Astrocyte (in vitro differentiated cells and primary cell): Measurements from ENCODE around the gene PTPN12. TPM values are rescaled to one million over a fixed set of nuclear protein-coding genes. Genes with fewer than 3 reads are reported as not detected.

Experiments
- DNase-seq: peaks from one replicate; pipeline ENCODE4 v3.0.0-alpha.2; 2010; ENCODE audit warnings: low read depth
- FAIRE-seq: peaks from 2 replicates; lab custom pipeline; 2011; peaks lifted over from hg19 to GRCh38; lab: Jason Lieb, UNC
- H2AFZ ChIP-seq: 2 replicates; pipeline ENCODE4 v1.6.0; 2012; ENCODE audit warnings: low read depth, low read length, inconsistent platforms
- H3K27ac ChIP-seq: 2 replicates; pipeline ENCODE4 v1.5.1; 2011; ENCODE audit warnings: low read depth, low read length, inconsistent platforms
- H3K27me3 ChIP-seq: 2 replicates; pipeline ENCODE4 v1.6.0; 2011; ENCODE audit warnings: low read length, inconsistent platforms; ENCODE audit not compliant: insufficient read depth
- H3K36me3 ChIP-seq: 2 replicates; pipeline ENCODE4 v1.5.1; 2011; ENCODE audit warnings: low read length, inconsistent platforms; ENCODE audit not compliant: insufficient read depth
- H3K4me1 ChIP-seq: 2 replicates; pipeline ENCODE4 v1.5.1; 2011; ENCODE audit warnings: low read length, inconsistent platforms; ENCODE audit not compliant: insufficient read depth
- H3K4me2 ChIP-seq: 2 replicates; pipeline ENCODE4 v1.6.0; 2012; ENCODE audit warnings: low read length, inconsistent platforms
- H3K4me3 ChIP-seq: 2 replicates; pipeline ENCODE4 v1.5.1; 2011; ENCODE audit warnings: low read depth, mild to moderate bottlenecking, low read length, inconsistent platforms; ENCODE audit not compliant: insufficient read depth
- H3K79me2 ChIP-seq: 2 replicates; pipeline ENCODE4 v1.6.0; 2012; ENCODE audit warnings: mild to moderate bottlenecking, low read length, inconsistent platforms; ENCODE audit not compliant: insufficient read depth
- H3K9ac ChIP-seq: 2 replicates; pipeline ENCODE4 v1.6.0; 2012; ENCODE audit warnings: mild to moderate bottlenecking, low read length, inconsistent platforms
- H3K9me3 ChIP-seq: 2 replicates; pipeline ENCODE4 v1.5.1; 2012; ENCODE audit warnings: low read depth, mild to moderate bottlenecking, low read length, inconsistent platforms; ENCODE audit not compliant: insufficient read depth
- H4K20me1 ChIP-seq: 2 replicates; pipeline ENCODE4 v1.6.0; 2012; ENCODE audit warnings: low read length, inconsistent platforms; ENCODE audit not compliant: insufficient read depth
- H3K27ac Mint-ChIP-seq: one replicate; pipeline ENCODE4 v1.8.0; 2021; ENCODE audit warnings: mild to moderate bottlenecking, mixed read lengths; ENCODE audit not compliant: unreplicated experiment
- H3K27me3 Mint-ChIP-seq: one replicate; pipeline ENCODE4 v1.8.0; 2021; ENCODE audit warnings: low read depth, mixed read lengths; ENCODE audit not compliant: unreplicated experiment
- H3K36me3 Mint-ChIP-seq: one replicate; pipeline ENCODE4 v1.8.0; 2021; ENCODE audit warnings: low read depth, mixed read lengths; ENCODE audit not compliant: unreplicated experiment
- H3K4me1 Mint-ChIP-seq: one replicate; pipeline ENCODE4 v1.8.0; 2021; ENCODE audit warnings: low read depth, mixed read lengths; ENCODE audit not compliant: unreplicated experiment
- H3K4me3 Mint-ChIP-seq: one replicate; pipeline ENCODE4 v1.8.0; 2021; ENCODE audit warnings: mild to moderate bottlenecking, moderate library complexity, mixed read lengths; ENCODE audit not compliant: unreplicated experiment
- H3K9me3 Mint-ChIP-seq: one replicate; pipeline ENCODE4 v1.8.0; 2021; ENCODE audit warnings: mild to moderate bottlenecking, mixed read lengths; ENCODE audit not compliant: unreplicated experiment
- CTCF ChIP-seq: IDR thresholded peaks from 2 replicates; pipeline ENCODE4 v1.5.1; 2011; ENCODE audit warnings: low read depth, mild to moderate bottlenecking, inconsistent platforms, low read length, moderate library complexity; ENCODE audit not compliant: insufficient read depth
- EZH2 ChIP-seq: IDR thresholded peaks from 2 replicates; pipeline ENCODE4 v1.6.1; 2012; ENCODE audit warnings: mild to moderate bottlenecking, low read length, inconsistent platforms; ENCODE audit not compliant: insufficient read depth
- total RNA-seq: library from RNA; stranded (reverse); gene quantifications from 2 replicates; pipeline ENCODE4 v1.2.1, GENCODE V29; 2021

The PTPN12 gene
- total RNA-seq, 1 donor from 2014 or later, result 111 TPM

- H3K9me3 Mint-ChIP-seq, result no peaks in the 10 kb centered on the region
- TF ChIP-seq EZH2, result no peak
- no peak for TF ChIP-seq CTCF
- no peak overlapping the region for H3K4me2 ChIP-seq
- H3K27me3 Mint-ChIP-seq, result no peaks in the 10 kb centered on the region
- H3K27ac ChIP-seq, result no peak overlapping the region
- FAIRE-seq (no peak), DNase-seq (no peak)
- no peak overlapping the region for H3K27ac Mint-ChIP-seq
- no peaks in the 10 kb centered on the region for H3K4me1 ChIP-seq
- no peak overlapping the region for H3K9ac ChIP-seq
- H4K20me1 ChIP-seq, result no peaks in the 10 kb centered on the region
- H3K36me3 ChIP-seq, result peaks cover 3% of the 10 kb centered on the region
- H3K4me1 Mint-ChIP-seq, result peaks cover 13% of the 10 kb centered on the region
- H3K9me3 ChIP-seq, result no peaks in the 10 kb centered on the region
- no peak overlapping the region for H2AFZ ChIP-seq
- peaks cover 13% of the 10 kb centered on the region for H3K36me3 Mint-ChIP-seq
- no peaks in the 10 kb centered on the region for H3K27me3 ChIP-seq
- no peak overlapping the region for H3K4me3 ChIP-seq
- no peaks in the 10 kb centered on the region for H3K79me2 ChIP-seq
- no peak overlapping the region for H3K4me3 Mint-ChIP-seq
These were observed 143.2 kb downstream of the PTPN12 start for GRCh38 chr7:77680266-77680665.

GRCh38 chr7:77684030-77684429 is 146.9 kb downstream of the PTPN12 start:
- peak; percentile 36 for DNase-seq
- Mint-ChIP-seq H3K4me1 (peaks cover 26% of the 10 kb centered on the region), H3K9me3 (no peaks in the 10 kb centered on the region), H3K4me3 (no peak overlapping the region), H3K36me3 (peaks cover 13% of the 10 kb centered on the region), H3K27me3 (no peaks in the 10 kb centered on the region), H3K27ac (peak overlapping the region; percentile 36)
- TF ChIP-seq EZH2 (no peak), CTCF (no peak)
- H3K4me1 ChIP-seq, result no peaks in the 10 kb centered on the region
- H3K4me3 ChIP-seq, result no peak overlapping the region
- peak overlapping the region; percentile 2 for H3K4me2 ChIP-seq
- peaks cover 3% of the 10 kb centered on the region for H3K36me3 ChIP-seq
- peaks cover 4% of the 10 kb centered on the region for H3K79me2 ChIP-seq
- peaks cover 19% of the 10 kb centered on the region for H4K20me1 ChIP-seq
- H2AFZ ChIP-seq, result no peak overlapping the region
- no peaks in the 10 kb centered on the region for H3K9me3 ChIP-seq
- H3K9ac ChIP-seq, result no peak overlapping the region
- H3K27me3 ChIP-seq, result no peaks in the 10 kb centered on the region
- H3K27ac ChIP-seq, result no peak overlapping the region
- FAIRE-seq, result no peak

DNA sequence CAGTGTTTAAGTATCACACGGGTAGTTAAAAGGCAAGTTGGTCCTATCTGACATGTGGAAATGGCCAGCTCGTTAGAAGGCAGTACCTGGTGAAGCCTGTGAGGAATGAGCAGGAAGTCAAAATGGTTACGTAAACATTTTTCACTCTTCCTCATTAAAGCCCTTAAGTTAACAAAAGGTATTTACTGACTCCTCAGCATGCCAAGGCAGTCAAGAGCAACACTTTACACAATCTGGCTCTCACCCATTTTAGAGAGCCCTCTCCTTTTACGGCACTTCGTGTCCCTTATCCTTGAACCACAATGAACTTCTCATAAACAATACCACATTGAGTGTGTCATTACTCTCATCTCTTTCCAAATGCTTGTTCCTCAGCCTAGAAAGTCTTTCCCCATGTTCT is 148.1 kb downstream of the PTPN12 start:
- Mint-ChIP-seq H3K27ac (no peak overlapping the region), H3K9me3 (no peaks in the 10 kb centered on the region), H3K4me1 (peaks cover 26% of the 10 kb centered on the region), H3K27me3 (no peaks in the 10 kb centered on the region), H3K36me3 (peaks cover 13% of the 10 kb centered on the region), H3K4me3 (peak overlapping the region; percentile 10)
- Histone ChIP-seq H3K9me3 (no peaks in the 10 kb centered on the region), H3K79me2 (peaks cover 7% of the 10 kb centered on the region), H3K4me1 (no peaks in the 10 kb centered on the region), H3K27me3 (no peaks in the 10 kb centered on the region), H3K9ac (no peak overlapping the region), H2AFZ (no peak overlapping the region), H3K4me3 (no peak overlapping the region), H3K36me3 (peaks cover 3% of the 10 kb centered on the region), H3K4me2 (no peak overlapping the region), H4K20me1 (peaks cover 23% of the 10 kb centered on the region), H3K27ac (no peak overlapping the region)
- FAIRE-seq (no peak), DNase-seq (peak; percentile 6)
- TF ChIP-seq CTCF, result no peak
- TF ChIP-seq EZH2, result no peak
